Thyroid gland (tissue), 4 donors: ENCODE data around the gene NBAS. TPM values are rescaled to one million over a fixed set of nuclear protein-coding genes. Genes with fewer than 3 reads are reported as not detected.

Experiments
- DNase-seq, 2 donors: peaks; one replicate each; pipeline ENCODE4 v3.0.0-alpha.2; 2019
- H3K27ac ChIP-seq, 3 donors: fragments of 200-600 bp; sonication (generic); 1 replicate in 2 of 3; 2 replicates in 1 of 3; pipeline ENCODE4 v1.5.1; 2016 to 2019; ENCODE audit warnings: mild to moderate bottlenecking in 1 of 3, moderate library complexity in 1 of 3
- H3K27me3 ChIP-seq: fragments of 200-600 bp; sonication (generic); one replicate; pipeline ENCODE4 v1.5.1; 2019
- H3K36me3 ChIP-seq, 2 donors: fragments of 200-600 bp; sonication (generic); one replicate each; pipeline ENCODE4 v1.5.1; 2016 to 2019
- H3K4me1 ChIP-seq, 2 donors: fragments of 200-600 bp; sonication (generic); one replicate each; pipeline ENCODE4 v1.5.1; 2017 to 2019
- H3K4me3 ChIP-seq, 3 donors: fragments of 200-600 bp; sonication (generic); replicated peaks in 1 of 3; 1 replicate in 2 of 3; 2 replicates in 1 of 3; pipeline ENCODE4 v1.5.1; 2016; ENCODE audit warnings: mild to moderate bottlenecking in 1 of 3
- H3K9me3 ChIP-seq: fragments of 200-600 bp; sonication (generic); one replicate; pipeline ENCODE4 v1.5.1; 2017
- POLR2A ChIP-seq, 2 donors: fragments of 450-650 bp; IDR thresholded peaks; one replicate each; pipeline ENCODE4 v1.6.1; 2017; ENCODE audit warnings: antibody characterized with exemption in 2 of 2, mild to moderate bottlenecking in 2 of 2, moderate library complexity in 1 of 2
- WGBS, 2 donors: methylation state at CpG; one replicate each; pipeline ENCODE4 v1.1.5; 2017; 5-methylcytosine and 5-hydroxymethylcytosine counted together
- intact Hi-C: fragments of 100-400 bp; cut with DNase I; formaldehyde crosslinking; loops from one replicate; pipeline ENCODE4 v1.15.1; 2023
- total RNA-seq, 4 donors: library from RNA; depleted of rRNA; stranded (reverse); fragments of >200 nt; gene quantifications; one replicate each; pipeline ENCODE4 v1.2.3, GENCODE V29; 2016
- TF ChIP-seq, protein P1 (sequence below), 6 experiments: fragments of 200-600 bp in 3 of 6; fragments of 450-650 bp in 3 of 6; sonication (generic) in 3 of 6; IDR thresholded peaks; one replicate each; pipeline ENCODE4 v1.5.1; 2016 to 2019; ENCODE audit warnings: antibody characterized with exemption in 6 of 6, mild to moderate bottlenecking in 2 of 6, inconsistent platforms in 1 of 6, moderate library complexity in 1 of 6

The NBAS gene
- total RNA-seq, 4 donors from 2014 or later = 50.4 to 71.5 (median 54.7) TPM

- H3K4me1 ChIP-seq = no peaks in the 10 kb centered on the region
- H3K36me3 ChIP-seq = no peaks in the 10 kb centered on the region
- WGBS, 2 donors = 78 to 88% methylated on average over 2 of the region's 2 CpGs
- no peak overlapping the region for H3K27ac ChIP-seq
- H3K4me3 ChIP-seq = no peak overlapping the region
- no peaks in the 10 kb centered on the region for H3K9me3 ChIP-seq
- TF ChIP-seq POLR2A (IDR thresholded peaks at IDR 0.05) = no peak
- TF ChIP-seq, protein P1, sequence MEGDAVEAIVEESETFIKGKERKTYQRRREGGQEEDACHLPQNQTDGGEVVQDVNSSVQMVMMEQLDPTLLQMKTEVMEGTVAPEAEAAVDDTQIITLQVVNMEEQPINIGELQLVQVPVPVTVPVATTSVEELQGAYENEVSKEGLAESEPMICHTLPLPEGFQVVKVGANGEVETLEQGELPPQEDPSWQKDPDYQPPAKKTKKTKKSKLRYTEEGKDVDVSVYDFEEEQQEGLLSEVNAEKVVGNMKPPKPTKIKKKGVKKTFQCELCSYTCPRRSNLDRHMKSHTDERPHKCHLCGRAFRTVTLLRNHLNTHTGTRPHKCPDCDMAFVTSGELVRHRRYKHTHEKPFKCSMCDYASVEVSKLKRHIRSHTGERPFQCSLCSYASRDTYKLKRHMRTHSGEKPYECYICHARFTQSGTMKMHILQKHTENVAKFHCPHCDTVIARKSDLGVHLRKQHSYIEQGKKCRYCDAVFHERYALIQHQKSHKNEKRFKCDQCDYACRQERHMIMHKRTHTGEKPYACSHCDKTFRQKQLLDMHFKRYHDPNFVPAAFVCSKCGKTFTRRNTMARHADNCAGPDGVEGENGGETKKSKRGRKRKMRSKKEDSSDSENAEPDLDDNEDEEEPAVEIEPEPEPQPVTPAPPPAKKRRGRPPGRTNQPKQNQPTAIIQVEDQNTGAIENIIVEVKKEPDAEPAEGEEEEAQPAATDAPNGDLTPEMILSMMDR (IDR thresholded peaks at IDR 0.05) = no peak
- intact Hi-C loops = no loop called here
- no peak for DNase-seq
- H3K27me3 ChIP-seq = no peaks in the 10 kb centered on the region
Measured at GRCh38 chr2:15226661-15227060, 334.5 kb downstream of the NBAS start.

- H3K27me3 ChIP-seq = no peaks in the 10 kb centered on the region
- 95% methylated on average over 4 of the region's 4 CpGs for WGBS, 2 donors
Measured at GRCh38 chr2:15225131-15225530, 336.0 kb downstream of the NBAS start.

DNA sequence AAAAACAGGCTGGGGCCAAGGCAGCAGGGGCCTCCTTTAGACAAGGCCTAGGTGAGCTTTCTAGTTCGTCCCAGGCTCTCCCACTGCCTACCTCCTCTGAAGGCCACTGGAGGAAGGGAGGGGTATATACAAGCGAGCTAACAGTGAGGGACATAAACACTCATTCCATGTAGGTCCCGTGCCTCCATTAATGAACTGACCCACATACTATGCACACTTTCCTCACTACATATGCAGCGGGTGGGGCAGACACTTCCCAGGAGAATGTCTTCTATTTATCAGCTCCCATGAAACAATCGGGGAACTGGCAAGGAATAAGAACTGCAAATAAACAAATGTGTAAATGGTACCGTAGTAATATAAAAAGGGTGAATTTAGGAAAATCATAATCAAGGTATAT, 336.5 kb downstream of the NBAS start:
- intact Hi-C loops = no loop called here
- no peaks in the 10 kb centered on the region for H3K36me3 ChIP-seq
- TF ChIP-seq, protein P1 (IDR thresholded peaks at IDR 0.05) = no peak
- TF ChIP-seq POLR2A (IDR thresholded peaks at IDR 0.05) = no peak
- H3K4me3 ChIP-seq = no peak overlapping the region
- H3K27ac ChIP-seq = no peak overlapping the region
- 92 to 94% methylated on average over 6 of the region's 6 CpGs for WGBS, 2 donors
- H3K27me3 ChIP-seq = no peaks in the 10 kb centered on the region
- no peak for DNase-seq
- H3K4me1 ChIP-seq = no peaks in the 10 kb centered on the region
- no peaks in the 10 kb centered on the region for H3K9me3 ChIP-seq

More at GRCh38 chr2:15225131-15225530, 336.0 kb downstream of the NBAS start:
- Histone ChIP-seq H3K4me3 (no peak overlapping the region), H3K4me1 (no peaks in the 10 kb centered on the region), H3K27ac (no peak overlapping the region), H3K9me3 (no peaks in the 10 kb centered on the region), H3K36me3 (no peaks in the 10 kb centered on the region)
- intact Hi-C loops = no loop called here
- no peak for DNase-seq
- TF ChIP-seq, protein P1 (IDR thresholded peaks at IDR 0.05) = no peak
- TF ChIP-seq POLR2A (IDR thresholded peaks at IDR 0.05) = no peak

GRCh38 chr2:15223887-15224286, 337.2 kb downstream of the NBAS start:
- TF ChIP-seq, protein P1 (IDR thresholded peaks at IDR 0.05) = no peak
- 72 to 78% methylated on average over 3 of the region's 3 CpGs for WGBS, 2 donors
- intact Hi-C loops = no loop called here

DNA sequence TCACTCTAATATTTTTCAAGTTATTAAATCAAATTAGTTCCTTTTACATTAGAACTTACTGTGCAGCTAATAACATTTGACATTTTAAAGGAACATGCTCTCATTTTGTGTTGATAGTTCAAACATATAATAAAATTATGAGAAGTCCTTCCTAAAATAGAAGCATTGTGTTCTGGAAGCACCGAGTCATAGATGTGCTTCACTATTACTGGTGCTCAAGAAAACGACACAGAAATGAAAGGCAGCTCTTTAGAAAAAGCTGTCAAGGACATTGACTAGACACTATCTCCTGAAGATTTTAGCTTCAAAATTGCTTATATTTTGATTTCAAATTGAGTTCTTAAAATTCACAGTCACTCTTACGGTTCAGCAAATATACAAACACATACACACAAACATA, 338.3 kb downstream of the NBAS start:
- intact Hi-C loops = no loop called here
- 82 to 86% methylated on average over 3 of the region's 3 CpGs for WGBS, 2 donors

More at GRCh38 chr2:15223887-15224286, 337.2 kb downstream of the NBAS start:
- H3K36me3 ChIP-seq = no peaks in the 10 kb centered on the region
- H3K27me3 ChIP-seq = no peaks in the 10 kb centered on the region
- no peak overlapping the region for H3K27ac ChIP-seq
- no peak overlapping the region for H3K4me3 ChIP-seq
- H3K4me1 ChIP-seq = no peaks in the 10 kb centered on the region
- no peaks in the 10 kb centered on the region for H3K9me3 ChIP-seq
- DNase-seq = no peak

More for the DNA sequence above, 338.3 kb downstream of the NBAS start:
- Histone ChIP-seq H3K4me3 (no peak overlapping the region), H3K4me1 (no peaks in the 10 kb centered on the region), H3K27ac (no peak overlapping the region), H3K27me3 (no peaks in the 10 kb centered on the region), H3K9me3 (no peaks in the 10 kb centered on the region), H3K36me3 (peaks cover 0 to 6% of the 10 kb centered on the region in 2 donors)
- TF ChIP-seq, protein P1 (IDR thresholded peaks at IDR 0.05) = no peak
- TF ChIP-seq POLR2A (IDR thresholded peaks at IDR 0.05) = no peak
- no peak for DNase-seq
